ENCODE data around the gene MCOLN3. TPM values are rescaled to one million over a fixed set of nuclear protein-coding genes. Genes with fewer than 3 reads are reported as not detected.

Gene MCOLN3
- total RNA-seq, 4 donors from 2014 or later, result 1.8 to 21.3 (median 2.8) TPM

- Histone ChIP-seq H3K27me3 (peaks cover 0 to 10% of the 10 kb centered on the region in 2 donors), H3K9me3 (no peaks in the 10 kb centered on the region), H3K4me1 (peaks cover 0 to 17% (median 2%) of the 10 kb centered on the region in 4 donors), H3K4me3 (peak overlapping the region; percentile 39 to 66 (median 61)), H3K27ac (peak overlapping the region in 3 of 4 donors; percentile 24 to 83 (median 30)), H3K36me3 (no peaks in the 10 kb centered on the region)
- DNase-seq, result peak in 2 of 3 donors; percentile 40 to 51
- TF ChIP-seq CTCF (IDR thresholded peaks at IDR 0.05) (no peak), POLR2A (IDR thresholded peaks at IDR 0.05) (no peak)
Observed at GRCh38 chr1:84997667-84998600, 50.4 kb downstream of the MCOLN3 start.

- DNase-seq, result peak; percentile 59 to 70 (median 62)
Observed at GRCh38 chr1:84996846-84997666, 51.2 kb downstream of the MCOLN3 start, which contains the start of gene MCOLN2. MCOLN2 (minus strand) TSS chr1:84997113; CDS start chr1:84996872, 241 bp downstream.

GRCh38 chr1:84995484-84996334, 52.6 kb downstream of the MCOLN3 start:
- Histone ChIP-seq H3K36me3 (no peaks in the 10 kb centered on the region), H3K4me1 (peaks cover 0 to 17% (median 2%) of the 10 kb centered on the region in 4 donors), H3K27me3 (peaks cover 0 to 10% of the 10 kb centered on the region in 2 donors), H3K4me3 (peak overlapping the region; percentile 10 to 66 (median 50)), H3K9me3 (no peaks in the 10 kb centered on the region), H3K27ac (peak overlapping the region in 2 of 4 donors; percentile 42 to 83)
- peak in 1 of 3 donors; percentile 33 for DNase-seq
- TF ChIP-seq POLR2A (IDR thresholded peaks at IDR 0.05), result no peak
- TF ChIP-seq CTCF (IDR thresholded peaks at IDR 0.05), result no peak

More at GRCh38 chr1:84996846-84997666, 51.2 kb downstream of the MCOLN3 start, which contains the start of gene MCOLN2:
- H3K27me3 ChIP-seq, result peaks cover 0 to 10% of the 10 kb centered on the region in 2 donors
- H3K9me3 ChIP-seq, result no peaks in the 10 kb centered on the region
- peak within 1 kb of the TSS; percentile 39 to 66 (median 61) for H3K4me3 ChIP-seq
- peaks cover 0 to 17% (median 2%) of the 10 kb centered on the region in 4 donors for H3K4me1 ChIP-seq
- peak within 1 kb of the TSS; percentile 6 to 83 (median 36) for H3K27ac ChIP-seq
- no peaks in the 10 kb centered on the region for H3K36me3 ChIP-seq
- no peak for TF ChIP-seq CTCF (IDR thresholded peaks at IDR 0.05)
- TF ChIP-seq POLR2A (IDR thresholded peaks at IDR 0.05), result no peak

GRCh38 chr1:84991097-84991920, 57.0 kb downstream of the MCOLN3 start:
- no peaks in the 10 kb centered on the region for H3K27me3 ChIP-seq
- no peaks in the 10 kb centered on the region for H3K36me3 ChIP-seq
- TF ChIP-seq CTCF (IDR thresholded peaks at IDR 0.05) (no peak), POLR2A (IDR thresholded peaks at IDR 0.05) (no peak)
- peaks cover 0 to 3% (median 0%) of the 10 kb centered on the region in 4 donors for H3K4me1 ChIP-seq
- DNase-seq, result no peak
- H3K9me3 ChIP-seq, result no peaks in the 10 kb centered on the region
- no peak overlapping the region for H3K27ac ChIP-seq
- H3K4me3 ChIP-seq, result no peak overlapping the region
